Hindlimb muscle (tissue), 1 donor: Measurements from ENCODE around the gene TMEM63C. TPM values are rescaled to one million over a fixed set of nuclear protein-coding genes. Genes with fewer than 3 reads are reported as not detected.

Source experiments
- DNase-seq: peaks from one replicate; pipeline ENCODE4 v3.0.0-alpha.2; 2013
- polyA plus RNA-seq: library from polyadenylated mRNA; unstranded; fragments of 120-200 nt; gene quantifications from one replicate; pipeline ENCODE4 v1.2.1, GENCODE V29; 2013; ENCODE audit not compliant: insufficient read length

TMEM63C gene
- polyA plus RNA-seq, 1 donor = 1.0 TPM

GRCh38 chr14:77222546-77223225 is 41.1 kb downstream of the TMEM63C start:
- DNase-seq = no peak

GRCh38 chr14:77224212-77224611 is 42.6 kb downstream of the TMEM63C start:
- DNase-seq = no peak

- DNase-seq = no peak
Measured at GRCh38 chr14:77225254-77225653, 43.7 kb downstream of the TMEM63C start.

- DNase-seq = no peak
Measured at GRCh38 chr14:77225892-77226557, 44.4 kb downstream of the TMEM63C start.

- DNase-seq = no peak
Measured at GRCh38 chr14:77228056-77228455, 46.5 kb downstream of the TMEM63C start.

GRCh38 chr14:77230914-77231313 is 49.3 kb downstream of the TMEM63C start:
- DNase-seq = no peak

GRCh38 chr14:77231721-77232120 is 50.1 kb downstream of the TMEM63C start:
- DNase-seq = no peak

- no peak for DNase-seq
Measured at GRCh38 chr14:77236814-77237213, 55.2 kb downstream of the TMEM63C start.

- no peak for DNase-seq
Measured at GRCh38 chr14:77238356-77238755, 56.8 kb downstream of the TMEM63C start.

GRCh38 chr14:77238996-77239395 is 57.4 kb downstream of the TMEM63C start:
- DNase-seq = no peak

- DNase-seq = no peak
Measured at GRCh38 chr14:77239412-77239811, 57.8 kb downstream of the TMEM63C start.

GRCh38 chr14:77240336-77240915 is 58.8 kb downstream of the TMEM63C start:
- no peak for DNase-seq

GRCh38 chr14:77241955-77242354 is 60.4 kb downstream of the TMEM63C start:
- DNase-seq = no peak

GRCh38 chr14:77242752-77243151 is 61.2 kb downstream of the TMEM63C start:
- no peak for DNase-seq

GRCh38 chr14:77243853-77244252 is 62.3 kb downstream of the TMEM63C start:
- no peak for DNase-seq

- no peak for DNase-seq
Measured at GRCh38 chr14:77245820-77246219, 64.2 kb downstream of the TMEM63C start.

- DNase-seq = no peak
Measured at GRCh38 chr14:77246784-77247183, 65.2 kb downstream of the TMEM63C start.

- DNase-seq = no peak
Measured at GRCh38 chr14:77248666-77249065, 67.1 kb downstream of the TMEM63C start.

GRCh38 chr14:77249286-77249685 is 67.7 kb downstream of the TMEM63C start:
- no peak for DNase-seq

- DNase-seq = no peak
Measured at GRCh38 chr14:77250927-77251326, 69.3 kb downstream of the TMEM63C start.

GRCh38 chr14:77251870-77252269 is 70.3 kb downstream of the TMEM63C start:
- DNase-seq = no peak

GRCh38 chr14:77253333-77254190 is 72.0 kb downstream of the TMEM63C start:
- DNase-seq = no peak

- DNase-seq = no peak
Measured at GRCh38 chr14:77256694-77257093, 75.1 kb downstream of the TMEM63C start.
